Left colon (tissue), 2 donors: ENCODE measurements around the gene APOD. TPM values are rescaled to one million over a fixed set of nuclear protein-coding genes. Genes with fewer than 3 reads are reported as not detected.
A peak's percentile ranks its signal among the peaks of the same experiment; 100 is the strongest.
"Not testable (repeated sequence)": the region's sequence is repeated elsewhere in the genome, so short reads cannot be mapped to it uniquely, and the experiment has no call there.

ENCODE experiments used
- ATAC-seq: fragments of 200-7000 bp; cut with Tn5 transposase; one replicate; pipeline ENCODE4 v1.9.1; 2020; ENCODE audit warnings: mild to moderate bottlenecking, moderate library complexity
- DNase-seq, 2 donors: peaks; one replicate each; pipeline ENCODE4 v3.0.0-alpha.2; 2020
- intact Hi-C, 2 donors: fragments of 100-400 bp; cut with DNase I in 1 of 2; cut with micrococcal nuclease in 1 of 2; formaldehyde crosslinking; loops; one replicate each; pipeline versions ENCODE4 v1.11.2 to v1.14.0; 2022; cut with DNase I, micrococcal nuclease
- long read RNA-seq: library from polyadenylated mRNA; unstranded; transcript quantifications from one replicate; pipeline ENCODE4 v2.0.0, GENCODE V29; 2021
- total RNA-seq, 2 donors: library from RNA; stranded (reverse); fragmentation: NEBNext Ultra II Directional; extraction: Animal tissue kit (Norgen Biotek cat#: 25700); gene quantifications; one replicate each; pipeline ENCODE4 v1.2.1, GENCODE V29; 2021
- donor health status: DM: no; HTN: no; CAD: no.
- donor health status: DM: yes; HTN: yes; CAD: no.

The APOD gene
- 10 to 100 TPM; 20.5 to 27.4 TPM for total RNA-seq
- long read RNA-seq, transcript APOD-201 (5 exons, 1,130 nt), result major isoform, 11 of 11 reads
- long read RNA-seq, partial matches to known transcripts, result 0 of 11 reads
- long read RNA-seq, other reads (novel, unspliced or antisense), result 0 of 11 reads

- peak; percentile 64 to 70 for DNase-seq
- peak; percentile 87 for ATAC-seq
- intact Hi-C loops, result no loop called here
Measured at GRCh38 chr3:195583831-195584542, at the start of gene APOD. APOD (minus strand) TSS chr3:195583940; CDS start chr3:195579461, 4,479 bp downstream.

GRCh38 chr3:195633351-195633750 is 49.6 kb upstream of the APOD start:
- intact Hi-C loops, DNase-seq, ATAC-seq: not testable (repeated sequence)

- ATAC-seq, DNase-seq, intact Hi-C loops: not testable (repeated sequence)
Measured at GRCh38 chr3:195632501-195633185, 48.9 kb upstream of the APOD start.

GRCh38 chr3:195632046-195632445 is 48.3 kb upstream of the APOD start:
- ATAC-seq, DNase-seq, intact Hi-C loops: not testable (repeated sequence)

- intact Hi-C loops, ATAC-seq, DNase-seq: not testable (repeated sequence)
Measured at GRCh38 chr3:195630938-195631495, 47.3 kb upstream of the APOD start.

GRCh38 chr3:195630086-195630917 is 46.6 kb upstream of the APOD start:
- ATAC-seq, intact Hi-C loops: not testable (repeated sequence)

GRCh38 chr3:195629682-195630081 is 45.9 kb upstream of the APOD start:
- intact Hi-C loops, ATAC-seq: not testable (repeated sequence)

More at GRCh38 chr3:195630086-195630917, 46.6 kb upstream of the APOD start:
- DNase-seq, result not testable (repeated sequence)

GRCh38 chr3:195628386-195628920 is 44.7 kb upstream of the APOD start:
- not testable (repeated sequence) for ATAC-seq, DNase-seq

More at GRCh38 chr3:195629682-195630081, 45.9 kb upstream of the APOD start:
- not testable (repeated sequence) for DNase-seq

GRCh38 chr3:195627515-195628385 is 44.0 kb upstream of the APOD start:
- ATAC-seq, intact Hi-C loops, DNase-seq: not testable (repeated sequence)

More at GRCh38 chr3:195628386-195628920, 44.7 kb upstream of the APOD start:
- intact Hi-C loops, result not testable (repeated sequence)

- intact Hi-C loops, DNase-seq: not testable (repeated sequence)
- peak; percentile 87 for ATAC-seq
Measured at GRCh38 chr3:195624603-195625560, 41.1 kb upstream of the APOD start.

- intact Hi-C loops, DNase-seq: not testable (repeated sequence)
- peak; percentile 5 for ATAC-seq
Measured at GRCh38 chr3:195624171-195624570, 40.4 kb upstream of the APOD start.

- intact Hi-C loops, ATAC-seq, DNase-seq: not testable (repeated sequence)
Measured at GRCh38 chr3:195623217-195623965, 39.7 kb upstream of the APOD start.

GRCh38 chr3:195622523-195623170 is 38.9 kb upstream of the APOD start:
- ATAC-seq, intact Hi-C loops, DNase-seq: not testable (repeated sequence)

GRCh38 chr3:195622012-195622411 is 38.3 kb upstream of the APOD start:
- DNase-seq, intact Hi-C loops, ATAC-seq: not testable (repeated sequence)

- ATAC-seq, DNase-seq, intact Hi-C loops: not testable (repeated sequence)
Measured at GRCh38 chr3:195621095-195621494, 37.4 kb upstream of the APOD start.
